Measurements from ENCODE around the gene NAPB. TPM values are rescaled to one million over a fixed set of nuclear protein-coding genes. Genes with fewer than 3 reads are reported as not detected.

Gene NAPB
- total RNA-seq, 1 experiment from 2014 or later = 10.1 TPM

DNA sequence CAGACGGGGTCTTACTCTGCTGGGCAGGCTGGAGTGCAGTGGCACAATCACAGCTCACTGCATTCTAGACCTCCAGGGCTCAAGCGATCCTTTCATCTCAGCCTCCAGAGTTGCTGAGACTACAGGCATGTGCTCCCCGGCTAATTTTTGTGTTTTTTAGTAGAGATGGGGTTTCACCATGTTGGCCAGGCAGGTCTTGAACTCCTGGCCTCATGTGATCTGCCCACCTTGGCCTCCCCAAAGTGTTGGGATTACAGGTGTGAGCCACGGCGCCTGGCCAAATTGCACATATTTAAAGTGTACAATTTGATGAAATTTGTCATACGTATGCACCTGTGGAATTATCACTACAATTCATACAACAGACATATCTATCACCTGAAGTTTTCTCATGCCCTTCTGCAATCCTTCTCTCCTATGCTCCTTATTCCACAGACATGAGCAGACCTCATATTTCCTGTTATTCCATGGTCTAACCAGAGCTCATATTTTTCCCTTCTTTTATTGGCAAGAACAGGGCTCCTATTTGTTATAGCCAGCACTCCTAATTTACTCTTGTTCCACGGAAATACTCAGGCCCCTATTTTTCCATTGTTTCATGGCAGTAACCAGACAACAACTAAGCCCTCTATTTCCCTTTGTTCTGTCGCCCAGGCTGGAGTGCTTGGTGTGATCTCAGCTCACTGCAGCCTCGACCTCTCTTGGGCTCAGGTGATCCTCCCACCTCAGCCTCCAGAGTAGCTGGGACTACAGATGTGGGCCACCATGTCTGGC lies 16.0 kb upstream of the NAPB start:
- POLR2A ChIA-PET = no interaction called here
- no peaks in the 10 kb centered on the region for H3K4me1 Mint-ChIP-seq (ENCODE audit: low read depth, unreplicated experiment)
- CTCF ChIA-PET = interaction anchor here (0.6 kb wide), 2 partner anchors 89 to 224 kb away, joined by 3 read pairs; no protein-coding TSS in a partner anchor
- TF ChIP-seq CTCF (IDR thresholded peaks at IDR 0.05; ENCODE audit: insufficient read depth in 1 of 2, low read depth in 1 of 2, low read length in 1 of 2, severe bottlenecking in 1 of 2, unreplicated experiment in 1 of 2) = no peak
- H3K9me3 Mint-ChIP-seq (ENCODE audit: unreplicated experiment) = no peaks in the 10 kb centered on the region
- H3K27ac Mint-ChIP-seq (ENCODE audit: unreplicated experiment) = no peak overlapping the region
- no peak for DNase-seq
- intact Hi-C loops (cut with micrococcal nuclease; ENCODE audit: unreplicated experiment) = no loop called here
- Histone ChIP-seq H3K36me3 (ENCODE audit: control insufficient read depth, insufficient read depth, low read length) (no peaks in the 10 kb centered on the region), H3K9me3 (peaks cover 3% of the 10 kb centered on the region; the same call in 1 of the 2 replicates), H3K4me1 (no peaks in the 10 kb centered on the region), H3K27me3 (replicated peaks; ENCODE audit: control insufficient read depth, insufficient read depth, low read length) (no peaks in the 10 kb centered on the region), H3K4me3 (ENCODE audit: low read depth, low read length) (no peak overlapping the region)
- H3K4me3 Mint-ChIP-seq (ENCODE audit: unreplicated experiment) = no peak overlapping the region
- H3K36me3 Mint-ChIP-seq (ENCODE audit: insufficient read depth, unreplicated experiment) = no peaks in the 10 kb centered on the region
- no peaks in the 10 kb centered on the region for H3K27me3 Mint-ChIP-seq (ENCODE audit: insufficient read depth, unreplicated experiment)
- no TSS peak for BruUV-seq (replicated peaks)

DNA sequence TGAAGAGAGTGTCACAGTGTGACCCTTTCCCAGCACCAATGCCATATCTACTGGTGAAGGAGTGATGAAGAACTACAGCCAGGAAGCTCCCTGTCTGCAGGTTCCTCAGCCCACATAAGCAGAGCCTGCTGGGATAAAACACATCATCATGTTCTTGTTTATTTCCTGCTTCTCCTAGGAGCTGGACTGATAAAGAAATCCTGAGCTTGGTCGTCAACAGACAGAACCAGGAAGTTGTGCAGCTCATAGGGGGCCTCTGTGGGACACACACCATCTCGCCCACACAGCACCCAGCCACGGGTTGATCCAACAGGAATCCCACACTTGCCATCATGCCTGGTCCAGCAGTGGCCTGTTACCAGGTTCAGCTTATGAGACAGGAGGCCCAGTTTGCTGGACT lies 15.4 kb upstream of the NAPB start:
- H3K9me3 Mint-ChIP-seq (ENCODE audit: unreplicated experiment) = no peaks in the 10 kb centered on the region
- POLR2A ChIA-PET = no interaction called here

More for the DNA sequence above, 15.4 kb upstream of the NAPB start:
- no peak overlapping the region for H3K4me3 Mint-ChIP-seq (ENCODE audit: unreplicated experiment)
- intact Hi-C loops (cut with micrococcal nuclease; ENCODE audit: unreplicated experiment) = no loop called here
- CTCF ChIA-PET = interaction anchor here (0.6 kb wide), 1 partner anchor 225 kb away, joined by 3 read pairs; no protein-coding TSS in a partner anchor
- Histone ChIP-seq H3K9me3 (peaks cover 5% of the 10 kb centered on the region; the same call in 1 of the 2 replicates), H3K27me3 (replicated peaks; ENCODE audit: control insufficient read depth, insufficient read depth, low read length) (no peaks in the 10 kb centered on the region), H3K36me3 (ENCODE audit: control insufficient read depth, insufficient read depth, low read length) (no peaks in the 10 kb centered on the region), H3K4me1 (no peaks in the 10 kb centered on the region), H3K4me3 (ENCODE audit: low read depth, low read length) (no peak overlapping the region)
- H3K27me3 Mint-ChIP-seq (ENCODE audit: insufficient read depth, unreplicated experiment) = no peaks in the 10 kb centered on the region
- no peaks in the 10 kb centered on the region for H3K4me1 Mint-ChIP-seq (ENCODE audit: low read depth, unreplicated experiment)
- no peak for TF ChIP-seq CTCF (IDR thresholded peaks at IDR 0.05; ENCODE audit: insufficient read depth in 1 of 2, low read depth in 1 of 2, low read length in 1 of 2, severe bottlenecking in 1 of 2, unreplicated experiment in 1 of 2)
- no peak overlapping the region for H3K27ac Mint-ChIP-seq (ENCODE audit: unreplicated experiment)
- no TSS peak for BruUV-seq (replicated peaks)
- no peaks in the 10 kb centered on the region for H3K36me3 Mint-ChIP-seq (ENCODE audit: insufficient read depth, unreplicated experiment)
- DNase-seq = no peak
